IMR-90 (cell line): ENCODE data around the gene RASIP1. TPM values are rescaled to one million over a fixed set of nuclear protein-coding genes. Genes with fewer than 3 reads are reported as not detected.

ENCODE experiments used
- ATAC-seq: fragments of 200-7000 bp; cut with Tn5 transposase; 2 replicates; pipeline ENCODE4 v1.9.1; 2020; ENCODE audit warnings: low read depth, mild to moderate bottlenecking, moderate library complexity
- BruUV-seq: library from RNA; stranded (reverse); fragments of 400-500 nt; replicated peaks from 2 replicates; lab custom pipeline; 2021; lab: Mats Ljungman, UMichigan
- CTCF ChIA-PET: fragments of 300-600 bp; formaldehyde crosslinking; extraction: SDS; loops from one replicate; lab custom pipeline; 2021; ENCODE audit warnings: antibody characterized with exemption; lab: Yijun Ruan, JAX
- POLR2A ChIA-PET: fragments of 300-600 bp; sonication (Branson Sonifier 250); formaldehyde crosslinking; loops from one replicate; lab custom pipeline; 2022; ENCODE audit warnings: antibody characterized with exemption; ENCODE audit not compliant: unreplicated experiment; lab: Charles Lee
- DNase-seq: peaks from one replicate; pipeline ENCODE4 v3.0.0; 2013
- H2AFZ ChIP-seq: replicated peaks from 2 replicates; pipeline ENCODE3; 2013; ENCODE audit warnings: low read length, mild to moderate bottlenecking; ENCODE audit not compliant: poor library complexity
- H2AK5ac ChIP-seq: 2 replicates; pipeline ENCODE4 v1.6.1; 2013; ENCODE audit warnings: low read depth, low read length, inconsistent platforms
- H2AK9ac ChIP-seq: replicated peaks from 2 replicates; pipeline ENCODE3; 2013; ENCODE audit warnings: mild to moderate bottlenecking, low read depth, low read length, moderate library complexity; ENCODE audit not compliant: poor library complexity
- H2BK120ac ChIP-seq: 2 replicates; pipeline ENCODE4 v1.6.1; 2013; ENCODE audit warnings: low read depth, low read length, inconsistent platforms
- H2BK15ac ChIP-seq: 3 replicates; pipeline ENCODE4 v1.6.1; 2013; ENCODE audit warnings: low read depth, low read length, inconsistent platforms
- H2BK20ac ChIP-seq: 2 replicates; pipeline ENCODE4 v1.6.1; 2013; ENCODE audit warnings: low read depth, mild to moderate bottlenecking, inconsistent platforms, low read length, moderate library complexity
- H2BK5ac ChIP-seq: 2 replicates; pipeline ENCODE4 v1.6.1; 2013; ENCODE audit warnings: mild to moderate bottlenecking, low read depth, low read length, inconsistent platforms; ENCODE audit not compliant: poor library complexity, severe bottlenecking
- H3K14ac ChIP-seq: replicated peaks from 2 replicates; pipeline ENCODE4 v1.6.1; 2013; ENCODE audit warnings: low read depth, low read length, inconsistent platforms
- H3K18ac ChIP-seq: 2 replicates; pipeline ENCODE4 v1.6.1; 2013; ENCODE audit warnings: low read depth, low read length, control low read depth
- H3K23ac ChIP-seq: 2 replicates; pipeline ENCODE4 v1.6.1; 2013; ENCODE audit warnings: low read depth, low read length, inconsistent platforms
- H3K27ac ChIP-seq: 2 replicates; pipeline ENCODE4 v1.5.1; 2013; ENCODE audit warnings: mild to moderate bottlenecking, control low read depth, low read length; ENCODE audit not compliant: insufficient read depth
- H3K27me3 ChIP-seq: 2 replicates; pipeline ENCODE4 v1.6.1; 2013; ENCODE audit warnings: low read length; ENCODE audit not compliant: control insufficient read depth, insufficient read depth
- H3K36me3 ChIP-seq: 2 replicates; pipeline ENCODE4 v1.6.1; 2013; ENCODE audit warnings: low read length, mixed read lengths; ENCODE audit not compliant: control insufficient read depth, insufficient read depth
- H3K4ac ChIP-seq: 2 replicates; pipeline ENCODE4 v1.6.1; 2013; ENCODE audit warnings: low read depth, low read length, inconsistent platforms
- H3K4me1 ChIP-seq: 2 replicates; pipeline ENCODE4 v1.6.1; 2013; ENCODE audit warnings: low read length, mixed read lengths; ENCODE audit not compliant: control insufficient read depth, insufficient read depth
- H3K4me2 ChIP-seq: 2 replicates; pipeline ENCODE4 v1.6.1; 2013; ENCODE audit warnings: low read depth, mild to moderate bottlenecking, control low read depth, low read length, moderate library complexity
- H3K4me3 ChIP-seq: 2 replicates; pipeline ENCODE4 v1.5.1; 2013; ENCODE audit warnings: low read depth, mild to moderate bottlenecking, control low read depth, low read length, moderate library complexity; ENCODE audit not compliant: insufficient read depth
- H3K56ac ChIP-seq: 2 replicates; pipeline ENCODE4 v1.6.1; 2013; ENCODE audit warnings: low read length, inconsistent platforms; ENCODE audit not compliant: insufficient read depth; ENCODE audit errors: extremely low read depth
- H3K79me1 ChIP-seq, 2 experiments: 2 replicates each; pipeline ENCODE4 v1.6.1; 2013; ENCODE audit warnings: low read length in 2 of 2, inconsistent platforms in 1 of 2, low read depth in 1 of 2
- H3K9ac ChIP-seq: 2 replicates; pipeline ENCODE4 v1.6.1; 2013; ENCODE audit warnings: low read depth, low read length, control low read depth
- H3K9me1 ChIP-seq: 2 replicates; pipeline ENCODE4 v1.6.1; 2013; ENCODE audit warnings: low read length, inconsistent platforms; ENCODE audit not compliant: insufficient read depth
- H3K9me3 ChIP-seq: 2 replicates; pipeline ENCODE4 v1.6.1; 2013; ENCODE audit warnings: low read length; ENCODE audit not compliant: control insufficient read depth, insufficient read depth
- H4K20me1 ChIP-seq: 2 replicates; pipeline ENCODE4 v1.6.1; 2013; ENCODE audit warnings: low read length, inconsistent platforms; ENCODE audit not compliant: insufficient read depth
- H4K5ac ChIP-seq: 2 replicates; pipeline ENCODE4 v1.6.1; 2013; ENCODE audit warnings: mild to moderate bottlenecking, low read depth, low read length, control low read depth
- H4K8ac ChIP-seq, 2 experiments: 2 replicates each; pipeline ENCODE4 v1.6.1; 2013; ENCODE audit warnings: low read depth in 2 of 2, low read length in 2 of 2, control low read depth in 1 of 2, inconsistent platforms in 1 of 2
- H4K91ac ChIP-seq: 2 replicates; pipeline ENCODE4 v1.6.1; 2013; ENCODE audit warnings: low read depth, low read length, inconsistent platforms; ENCODE audit not compliant: insufficient read depth
- BHLHE40 ChIP-seq: fragments of 150-350 bp; IDR thresholded peaks from 2 replicates; pipeline ENCODE4 v1.6.1; 2016; ENCODE audit warnings: mild to moderate bottlenecking, low read depth, low read length
- CEBPB ChIP-seq: IDR thresholded peaks from 2 replicates; pipeline ENCODE4 v1.6.1; 2012; ENCODE audit warnings: low read depth, low read length, improper control_type of control experiment
- CHD1 ChIP-seq: IDR thresholded peaks from 2 replicates; pipeline ENCODE4 v1.6.1; 2012; ENCODE audit warnings: low read depth, low read length, improper control_type of control experiment
- ELK1 ChIP-seq: fragments of 150-350 bp; IDR thresholded peaks from 2 replicates; pipeline ENCODE4 v1.6.1; 2016; ENCODE audit warnings: low read depth, mild to moderate bottlenecking, low read length, moderate library complexity, borderline replicate concordance
- FOS ChIP-seq: fragments of 150-350 bp; IDR thresholded peaks from 2 replicates; pipeline ENCODE4 v1.6.1; 2016; ENCODE audit warnings: low read depth, low read length
- MAFK ChIP-seq: IDR thresholded peaks from 2 replicates; pipeline ENCODE4 v1.6.1; 2012; ENCODE audit warnings: low read depth, low read length, improper control_type of control experiment
- MAZ ChIP-seq: IDR thresholded peaks from 2 replicates; pipeline ENCODE4 v1.6.1; 2012; ENCODE audit warnings: low read depth, mild to moderate bottlenecking, low read length, improper control_type of control experiment, moderate library complexity, borderline replicate concordance
- MXI1 ChIP-seq: IDR thresholded peaks from 2 replicates; pipeline ENCODE4 v1.6.1; 2012; ENCODE audit warnings: low read depth, mild to moderate bottlenecking, low read length, moderate library complexity, borderline replicate concordance
- NFE2L2 ChIP-seq: fragments of 150-350 bp; IDR thresholded peaks from 2 replicates; pipeline ENCODE4 v1.6.1; 2016; ENCODE audit warnings: low read depth, mild to moderate bottlenecking, low read length
- POLR2A ChIP-seq: IDR thresholded peaks from 2 replicates; pipeline ENCODE4 v1.6.1; 2012; ENCODE audit warnings: mild to moderate bottlenecking, low read depth, low read length
- RAD21 ChIP-seq: IDR thresholded peaks from 2 replicates; pipeline ENCODE4 v1.6.1; 2012; ENCODE audit warnings: low read length, improper control_type of control experiment
- RCOR1 ChIP-seq: IDR thresholded peaks from 2 replicates; pipeline ENCODE4 v1.6.1; 2012; ENCODE audit warnings: mild to moderate bottlenecking, low read length, improper control_type of control experiment; ENCODE audit not compliant: insufficient replicate concordance
- RFX5 ChIP-seq: IDR thresholded peaks from 2 replicates; pipeline ENCODE4 v1.8.0; 2012; ENCODE audit warnings: low read depth, mild to moderate bottlenecking, low read length, moderate library complexity
- SMC3 ChIP-seq: fragments of 150-350 bp; IDR thresholded peaks from 2 replicates; pipeline ENCODE4 v1.6.1; 2016; ENCODE audit warnings: low read depth, mild to moderate bottlenecking, antibody characterized with exemption, low read length, moderate library complexity
- USF2 ChIP-seq: fragments of 150-350 bp; IDR thresholded peaks from 2 replicates; pipeline ENCODE4 v1.6.1; 2017; ENCODE audit warnings: mild to moderate bottlenecking, antibody characterized with exemption, low read length, low read depth
- WGBS, 2 experiments: methylation state at CpG; one replicate each; pipeline versions ENCODE4 v1.1.5 to v1.1.7; 2013; ENCODE audit warnings: missing lambda C conversion rate in 2 of 2; ENCODE audit not compliant: insufficient read length in 1 of 2; ENCODE audit errors: extremely low coverage in 2 of 2; 5-methylcytosine and 5-hydroxymethylcytosine counted together
- dilution Hi-C: fragments of 300-500 bp; cut with HindIII; formaldehyde crosslinking; loops from one replicate; pipeline ENCODE4 v1.14.3; 2018; ENCODE audit warnings: low sequenced_read_pairs; ENCODE audit not compliant: unreplicated experiment
- in situ Hi-C: fragments of 300-500 bp; cut with MboI; formaldehyde crosslinking; loops from 3 replicates; pipeline ENCODE4 v1.14.3; 2019; ENCODE audit warnings: low sequenced_read_pairs, inconsistent platforms, mixed read lengths
- intact Hi-C: fragments of 100-400 bp; cut with micrococcal nuclease; formaldehyde crosslinking; loops from 2 replicates; pipeline ENCODE4 v1.10.0; 2022
- polyA plus RNA-seq, 3 experiments: library from polyadenylated mRNA; depleted of rRNA; stranded (reverse); fragments of >200 nt; gene quantifications; 2 replicates each; pipeline ENCODE4 v1.2.3, GENCODE V29; 2012; ENCODE audit warnings: low replicate concordance in 1 of 3
- total RNA-seq: library from RNA; depleted of rRNA; stranded (reverse); fragments of >200 nt; gene quantifications from 2 replicates; pipeline ENCODE4 v1.2.3, GENCODE V29; 2012
- TF ChIP-seq, protein P1 (sequence below): conservative IDR thresholded peaks from 2 replicates; pipeline ENCODE4 v1.5.1; 2012; ENCODE audit warnings: mild to moderate bottlenecking, low read depth, low read length, improper control_type of control experiment

Gene RASIP1
- total and polyA plus RNA-seq, 2 of the 4 experiments (the other 2 are of a cell fraction) = 0.18 to 0.51 TPM

- Histone ChIP-seq H4K20me1 (no peaks in the 10 kb centered on the region), H3K4me1 (peaks cover 1% of the 10 kb centered on the region; the same call in 1 of the 2 replicates), H3K4me2 (no peak overlapping the region), H2BK5ac (no peak overlapping the region), H3K18ac (no peak overlapping the region), H4K5ac (no peak overlapping the region), H2AFZ (no peak overlapping the region), H3K23ac (no peak overlapping the region), H2BK15ac (no peak overlapping the region), H3K9me1 (no peaks in the 10 kb centered on the region), H3K14ac (no peak overlapping the region), H2AK5ac (no peak overlapping the region), H2AK9ac (no peak overlapping the region), H3K4me3 (no peak overlapping the region), H3K36me3 (peaks cover 5% of the 10 kb centered on the region), H2BK120ac (no peak overlapping the region), H3K79me1 (no peaks in the 10 kb centered on the region), H4K8ac (no peak overlapping the region), H3K9me3 (no peaks in the 10 kb centered on the region), H3K27ac (no peak overlapping the region), H3K27me3 (no peaks in the 10 kb centered on the region), H2BK20ac (no peak overlapping the region), H3K9ac (no peak overlapping the region), H3K4ac (no peak overlapping the region), H4K91ac (no peak overlapping the region), H3K56ac (no peak overlapping the region)
- WGBS, 2 experiments = no CpG with 5 or more reads among the region's 23 CpGs
- dilution Hi-C loops (no loop called here), intact Hi-C loops (no loop called here), in situ Hi-C loops (no loop called here)
- ATAC-seq = no peak
- no peak for DNase-seq
- no TSS peak for BruUV-seq
- CTCF ChIA-PET = no interaction called here
- POLR2A ChIA-PET = no interaction called here
- TF ChIP-seq ELK1 (no peak), CHD1 (no peak), POLR2A (no peak), USF2 (no peak), RCOR1 (no peak), RAD21 (no peak), CEBPB (no peak), SMC3 (no peak), FOS (no peak), MAZ (no peak), RFX5 (no peak), MAFK (no peak), BHLHE40 (no peak), NFE2L2 (no peak), MXI1 (no peak)
- TF ChIP-seq, protein P1, sequence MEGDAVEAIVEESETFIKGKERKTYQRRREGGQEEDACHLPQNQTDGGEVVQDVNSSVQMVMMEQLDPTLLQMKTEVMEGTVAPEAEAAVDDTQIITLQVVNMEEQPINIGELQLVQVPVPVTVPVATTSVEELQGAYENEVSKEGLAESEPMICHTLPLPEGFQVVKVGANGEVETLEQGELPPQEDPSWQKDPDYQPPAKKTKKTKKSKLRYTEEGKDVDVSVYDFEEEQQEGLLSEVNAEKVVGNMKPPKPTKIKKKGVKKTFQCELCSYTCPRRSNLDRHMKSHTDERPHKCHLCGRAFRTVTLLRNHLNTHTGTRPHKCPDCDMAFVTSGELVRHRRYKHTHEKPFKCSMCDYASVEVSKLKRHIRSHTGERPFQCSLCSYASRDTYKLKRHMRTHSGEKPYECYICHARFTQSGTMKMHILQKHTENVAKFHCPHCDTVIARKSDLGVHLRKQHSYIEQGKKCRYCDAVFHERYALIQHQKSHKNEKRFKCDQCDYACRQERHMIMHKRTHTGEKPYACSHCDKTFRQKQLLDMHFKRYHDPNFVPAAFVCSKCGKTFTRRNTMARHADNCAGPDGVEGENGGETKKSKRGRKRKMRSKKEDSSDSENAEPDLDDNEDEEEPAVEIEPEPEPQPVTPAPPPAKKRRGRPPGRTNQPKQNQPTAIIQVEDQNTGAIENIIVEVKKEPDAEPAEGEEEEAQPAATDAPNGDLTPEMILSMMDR = no peak
These were observed 37.1 kb downstream of the RASIP1 start for GRCh38 chr19:48703316-48703715.
